A549 (cell line): ENCODE results near the gene ANLN. TPM values are rescaled to one million over a fixed set of nuclear protein-coding genes. Genes with fewer than 3 reads are reported as not detected.
A peak's percentile ranks its signal among the peaks of the same experiment; 100 is the strongest.
"Not testable (repeated sequence)": the region's sequence is repeated elsewhere in the genome, so short reads cannot be mapped to it uniquely, and the experiment has no call there.

Experiments
- ATAC-seq, 2 experiments: fragments of 200-7000 bp in 1 of 2; fragments of >200 bp in 1 of 2; cut with Nextera tagmentation in 1 of 2; cut with Tn5 transposase in 1 of 2; 3 replicates each; pipeline versions ENCODE4 v1.8.0 to v1.9.1; 2018 to 2020; ENCODE audit warnings: mild to moderate bottlenecking in 1 of 2, moderate library complexity in 1 of 2
- CTCF ChIA-PET: fragments of 300-600 bp; sonication (Branson Sonifier 250); formaldehyde crosslinking; extraction: SDS; loops from one replicate; lab custom pipeline; 2021; ENCODE audit warnings: antibody characterized with exemption, inconsistent platforms; lab: Yijun Ruan, JAX
- POLR2A ChIA-PET: fragments of 350-600 bp; formaldehyde crosslinking; extraction: SDS; loops from one replicate; lab custom pipeline; 2021; ENCODE audit warnings: antibody characterized with exemption, inconsistent platforms; lab: Yijun Ruan, JAX
- DNase-seq, 2 experiments: peaks; one replicate each; pipeline versions ENCODE4 v3.0.0 to v3.0.0-alpha.2; 2011 to 2016; ENCODE audit warnings: low read depth in 1 of 2, low spot score in 1 of 2
- FAIRE-seq: peaks from 2 replicates; lab custom pipeline; 2011; peaks lifted over from hg19 to GRCh38; lab: Jason Lieb, UNC
- H3K27ac ChIP-seq, 2 experiments: fragments of >200 bp; sonication (Bioruptor Twin); formaldehyde crosslinking; 3 replicates each; pipeline ENCODE4 v1.5.1; 2016 to 2017
- H3K4me1 ChIP-seq: fragments of >200 bp; sonication (Bioruptor Twin); formaldehyde crosslinking; 3 replicates; pipeline ENCODE4 v1.6.1; 2016
- H3K4me2 ChIP-seq: fragments of >200 bp; sonication (Bioruptor Twin); formaldehyde crosslinking; 3 replicates; pipeline ENCODE4 v1.6.1; 2016
- H3K4me3 ChIP-seq: fragments of >200 bp; sonication (Bioruptor Twin); formaldehyde crosslinking; 3 replicates; pipeline ENCODE4 v1.5.1; 2016
- H3K9me3 ChIP-seq: fragments of >200 bp; sonication (Bioruptor Twin); formaldehyde crosslinking; 3 replicates; pipeline ENCODE4 v1.6.1; 2016
- CTCF ChIP-seq: fragments of >200 bp; sonication (Bioruptor Twin); formaldehyde crosslinking; IDR thresholded peaks from 3 replicates; pipeline ENCODE4 v1.5.1; 2016
- E2F6 ChIP-seq: IDR thresholded peaks from 2 replicates; pipeline ENCODE4 v1.6.1; 2012; ENCODE audit warnings: low read depth, borderline replicate concordance
- EHF ChIP-seq: fragments of 250-450 bp; sonication (Bioruptor Pico); IDR thresholded peaks from 2 replicates; pipeline ENCODE4 v1.5.0; 2020; ENCODE audit warnings: mild to moderate bottlenecking
- FOSL2 ChIP-seq, 2 experiments: fragments of 450-650 bp in 1 of 2; fragments of >200 bp in 1 of 2; sonication (Bioruptor Twin) in 1 of 2; formaldehyde crosslinking; IDR thresholded peaks; 2 replicates each; pipeline versions ENCODE4 v1.5.0 to v1.6.1; 2016 to 2020; ENCODE audit warnings: mild to moderate bottlenecking in 1 of 2, moderate library complexity in 1 of 2
- FOXS1 ChIP-seq: fragments of 250-450 bp; sonication (Bioruptor Pico); IDR thresholded peaks from 2 replicates; pipeline ENCODE4 v1.5.0; 2020; ENCODE audit warnings: mild to moderate bottlenecking, moderate library complexity
- HDAC2 ChIP-seq: fragments of 200-600 bp; sonication (generic); IDR thresholded peaks from 2 replicates; pipeline ENCODE4 v1.6.1; 2016
- HOXB5 ChIP-seq: fragments of 250-450 bp; sonication (Bioruptor Pico); IDR thresholded peaks from 2 replicates; pipeline ENCODE4 v1.5.0; 2020; ENCODE audit warnings: mild to moderate bottlenecking, moderate library complexity
- KDM1A ChIP-seq: fragments of 200-600 bp; sonication (generic); IDR thresholded peaks from 2 replicates; pipeline ENCODE4 v1.6.1; 2016; ENCODE audit warnings: low read depth, mild to moderate bottlenecking
- MAFK ChIP-seq: fragments of 450-650 bp; IDR thresholded peaks from 2 replicates; pipeline ENCODE4 v1.6.1; 2014; ENCODE audit not compliant: partially characterized antibody
- MAX ChIP-seq: IDR thresholded peaks from 2 replicates; pipeline ENCODE4 v1.6.1; 2012
- MYC ChIP-seq: IDR thresholded peaks from 2 replicates; pipeline ENCODE4 v1.6.1; 2012; ENCODE audit warnings: mild to moderate bottlenecking, inconsistent platforms, low read length, improper control_type of control experiment, borderline replicate concordance
- NPAS2 ChIP-seq: fragments of 250-450 bp; sonication (Bioruptor Pico); IDR thresholded peaks from 2 replicates; pipeline ENCODE4 v1.8.0; 2022; ENCODE audit warnings: mild to moderate bottlenecking, moderate library complexity, borderline replicate concordance
- RAD21 ChIP-seq, 2 experiments: fragments of >200 bp in 1 of 2; sonication (Bioruptor Twin) in 1 of 2; formaldehyde crosslinking in 1 of 2; IDR thresholded peaks in 1 of 2; conservative IDR thresholded peaks in 1 of 2; 2 replicates in 1 of 2; 3 replicates in 1 of 2; pipeline ENCODE4 v1.6.1; 2012 to 2018; ENCODE audit warnings: inconsistent platforms in 1 of 2
- SMC3 ChIP-seq: fragments of >200 bp; sonication (Bioruptor Twin); formaldehyde crosslinking; IDR thresholded peaks from 3 replicates; pipeline ENCODE4 v1.6.1; 2018; ENCODE audit warnings: inconsistent platforms
- ZFP36 ChIP-seq: fragments of 450-650 bp; IDR thresholded peaks from 2 replicates; pipeline ENCODE4 v1.6.1; 2014; ENCODE audit warnings: borderline replicate concordance; ENCODE audit not compliant: partially characterized antibody
- WGBS: methylation state at CpG from one replicate; pipeline ENCODE4 v1.1.6; 2017; ENCODE audit errors: missing lambda C conversion rate; 5-methylcytosine and 5-hydroxymethylcytosine counted together
- polyA plus RNA-seq, 4 experiments: library from polyadenylated mRNA; depleted of rRNA in 3 of 4; stranded (reverse); fragments of >200 nt; fragmentation: RNase III in 1 of 4; extraction: RNeasy Plus Mini Kit Qiagen cat#74134 plus additional on column Dnase treatment in 1 of 4; gene quantifications; 2 replicates in 3 of 4; 3 replicates in 1 of 4; pipeline ENCODE4 v1.2.3, GENCODE V29; 2011 to 2017
- TF ChIP-seq, protein P1 (sequence below): fragments of 250-450 bp; sonication (Bioruptor Pico); IDR thresholded peaks from 2 replicates; pipeline ENCODE4 v1.5.0; 2020; ENCODE audit warnings: low read depth, mild to moderate bottlenecking, moderate library complexity

ANLN gene
- polyA plus RNA-seq, 2 of the 4 experiments (the other 2 are of a cell fraction), result 52.4 to 72.9 TPM

GRCh38 chr7:36486336-36486735 is 96.7 kb downstream of the ANLN start:
- CTCF ChIA-PET, result interaction anchor here (0.7 to 20.0 kb wide), 12 partner anchors 18 to 714 kb away, joined by 3 to 261 read pairs (median 11); no protein-coding TSS in a partner anchor
- no peak for FAIRE-seq
- 50% methylated on average over 4 of the region's 4 CpGs for WGBS

GRCh38 chr7:36487756-36488336 is 98.2 kb downstream of the ANLN start:
- peak; percentile 93 for TF ChIP-seq CTCF
- TF ChIP-seq HDAC2, result no peak
- peak; percentile 97 for TF ChIP-seq SMC3
- peak; percentile 95 to 97 for TF ChIP-seq RAD21 (conservative IDR thresholded peaks at IDR 0.05 in 1 of 2, IDR thresholded peaks at IDR 0.05 in 1 of 2)
- TF ChIP-seq KDM1A, result no peak
- FAIRE-seq, result peak; percentile 96
- DNase-seq, result peak; percentile 47 to 71
- H3K27ac ChIP-seq, result no peak overlapping the region
- no peaks in the 10 kb centered on the region for H3K4me1 ChIP-seq
- peak; percentile 59 to 75; a peak in 4 of 6 replicates for ATAC-seq
- ChIA-PET POLR2A (no interaction called here), CTCF (interaction anchor here (0.5 to 20.0 kb wide), 76 partner anchors 8 to 722 kb away, joined by 3 to 261 read pairs (median 4); no protein-coding TSS in a partner anchor)
- 23% methylated on average over 4 of the region's 4 CpGs for WGBS
- H3K9me3 ChIP-seq, result no peaks in the 10 kb centered on the region
- no peak overlapping the region for H3K4me3 ChIP-seq
- H3K4me2 ChIP-seq, result no peak overlapping the region

More at GRCh38 chr7:36486336-36486735, 96.7 kb downstream of the ANLN start:
- Histone ChIP-seq H3K4me3 (no peak overlapping the region), H3K4me1 (no peaks in the 10 kb centered on the region), H3K4me2 (no peak overlapping the region), H3K9me3 (no peaks in the 10 kb centered on the region), H3K27ac (no peak overlapping the region)
- POLR2A ChIA-PET, result no interaction called here
- DNase-seq (no peak), ATAC-seq (no peak)
- no peak for TF ChIP-seq ZFP36
- TF ChIP-seq NPAS2 (CRISPR knock-in tag), result no peak
- TF ChIP-seq MAFK, result no peak
- no peak for TF ChIP-seq HOXB5
- no peak for TF ChIP-seq MYC
- no peak for TF ChIP-seq MAX
- TF ChIP-seq FOXS1, result no peak
- TF ChIP-seq E2F6, result no peak
- TF ChIP-seq, protein P1, sequence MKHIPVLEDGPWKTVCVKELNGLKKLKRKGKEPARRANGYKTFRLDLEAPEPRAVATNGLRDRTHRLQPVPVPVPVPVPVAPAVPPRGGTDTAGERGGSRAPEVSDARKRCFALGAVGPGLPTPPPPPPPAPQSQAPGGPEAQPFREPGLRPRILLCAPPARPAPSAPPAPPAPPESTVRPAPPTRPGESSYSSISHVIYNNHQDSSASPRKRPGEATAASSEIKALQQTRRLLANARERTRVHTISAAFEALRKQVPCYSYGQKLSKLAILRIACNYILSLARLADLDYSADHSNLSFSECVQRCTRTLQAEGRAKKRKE (CRISPR knock-in tag), result no peak
- TF ChIP-seq FOSL2 (IDR thresholded peaks at IDR 0.05), result no peak
- no peak for TF ChIP-seq FOSL2 (CRISPR knock-in tag; IDR thresholded peaks at IDR 0.05)
- no peak for TF ChIP-seq EHF (CRISPR knock-in tag)

GRCh38 chr7:36488672-36489071 is 99.0 kb downstream of the ANLN start:
- CTCF ChIA-PET, result interaction anchor here (1.1 to 20.0 kb wide), 18 partner anchors 10 to 719 kb away, joined by 3 to 261 read pairs (median 8); no protein-coding TSS in a partner anchor
- POLR2A ChIA-PET, H3K9me3 ChIP-seq: not testable (repeated sequence)

More at GRCh38 chr7:36488672-36489071, 99.0 kb downstream of the ANLN start:
- not testable (repeated sequence) for DNase-seq, ATAC-seq, H3K27ac ChIP-seq, FAIRE-seq, H3K4me1 ChIP-seq, H3K4me2 ChIP-seq, H3K4me3 ChIP-seq
- 68% methylated on average over 5 of the region's 5 CpGs for WGBS
